Measurements from ENCODE around the gene SLC19A3. TPM values are rescaled to one million over a fixed set of nuclear protein-coding genes. Genes with fewer than 3 reads are reported as not detected.
"Not testable (repeated sequence)": the region's sequence is repeated elsewhere in the genome, so short reads cannot be mapped to it uniquely, and the experiment has no call there.

SLC19A3 gene
- total RNA-seq, 1 donor from 2014 or later = 5.3 TPM

- no peak for DNase-seq
These were observed 14.5 kb downstream of the SLC19A3 start for GRCh38 chr2:227703280-227703732.

GRCh38 chr2:227701556-227701955, 16.3 kb downstream of the SLC19A3 start:
- no peak for DNase-seq

- no peak for DNase-seq
These were observed 20.7 kb downstream of the SLC19A3 start for GRCh38 chr2:227696990-227697679.

DNA sequence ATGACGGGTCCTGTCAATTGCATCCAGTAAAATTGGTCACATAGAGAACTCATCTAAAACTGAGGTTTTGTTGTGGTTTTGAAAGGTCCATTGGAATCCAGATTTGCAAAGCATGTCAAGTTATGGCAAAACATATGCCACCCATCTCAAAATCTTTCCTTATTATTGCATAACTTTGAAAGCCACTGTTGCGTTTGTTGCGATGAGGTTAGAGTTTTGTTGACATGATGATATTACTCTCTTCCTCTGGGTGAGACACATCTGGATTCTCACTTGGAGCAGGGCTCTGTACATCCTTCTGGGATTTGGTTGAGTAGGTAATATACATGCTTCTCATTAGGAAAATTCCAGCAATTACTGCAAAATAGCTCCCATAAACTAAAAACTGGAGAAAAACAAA, 30.6 kb downstream of the SLC19A3 start:
- no peak for DNase-seq

DNA sequence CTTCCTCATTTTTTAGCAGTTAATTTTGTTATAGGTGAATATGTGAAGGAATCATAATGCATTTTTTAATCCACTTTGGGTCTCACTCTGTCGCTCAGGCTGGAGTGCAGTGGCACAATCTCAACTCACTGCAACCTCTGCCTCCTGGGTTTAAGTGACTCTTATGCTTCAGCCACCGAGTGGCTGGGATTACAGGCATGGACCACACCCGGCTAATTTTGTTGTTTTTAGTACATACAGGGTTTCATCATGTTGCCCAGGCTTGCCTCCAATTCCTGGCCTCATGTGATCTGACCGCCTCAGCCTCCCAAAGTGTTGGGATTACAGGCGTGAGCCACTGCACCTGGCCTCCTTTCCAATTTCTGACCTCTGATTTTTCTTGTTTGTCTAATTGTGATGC, 33.6 kb downstream of the SLC19A3 start:
- no peak for DNase-seq

- no peak for DNase-seq
These were observed 39.9 kb downstream of the SLC19A3 start for GRCh38 chr2:227677928-227678327.

DNA sequence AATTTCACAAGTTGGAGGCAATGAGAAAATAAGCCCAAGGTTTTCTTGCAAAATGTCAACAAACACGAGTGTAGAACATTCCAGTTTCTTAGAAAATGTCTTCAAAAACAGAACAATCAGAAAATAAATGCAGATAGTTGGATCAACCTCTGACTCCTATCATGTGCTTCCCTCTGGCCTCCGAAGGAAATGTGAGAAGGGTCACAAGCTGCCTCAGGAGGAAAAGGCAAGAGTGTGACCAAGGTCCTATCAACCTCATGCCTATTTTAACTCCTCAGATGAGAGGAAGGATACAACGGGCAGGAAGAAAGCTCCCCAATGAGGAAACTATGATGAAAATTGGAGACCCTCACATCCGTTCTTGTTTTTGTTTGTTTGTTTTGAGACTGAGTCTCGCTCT, 43.3 kb downstream of the SLC19A3 start:
- no peak for DNase-seq

- not testable (repeated sequence) for DNase-seq
These were observed 44.2 kb downstream of the SLC19A3 start for GRCh38 chr2:227673620-227674019.

DNA sequence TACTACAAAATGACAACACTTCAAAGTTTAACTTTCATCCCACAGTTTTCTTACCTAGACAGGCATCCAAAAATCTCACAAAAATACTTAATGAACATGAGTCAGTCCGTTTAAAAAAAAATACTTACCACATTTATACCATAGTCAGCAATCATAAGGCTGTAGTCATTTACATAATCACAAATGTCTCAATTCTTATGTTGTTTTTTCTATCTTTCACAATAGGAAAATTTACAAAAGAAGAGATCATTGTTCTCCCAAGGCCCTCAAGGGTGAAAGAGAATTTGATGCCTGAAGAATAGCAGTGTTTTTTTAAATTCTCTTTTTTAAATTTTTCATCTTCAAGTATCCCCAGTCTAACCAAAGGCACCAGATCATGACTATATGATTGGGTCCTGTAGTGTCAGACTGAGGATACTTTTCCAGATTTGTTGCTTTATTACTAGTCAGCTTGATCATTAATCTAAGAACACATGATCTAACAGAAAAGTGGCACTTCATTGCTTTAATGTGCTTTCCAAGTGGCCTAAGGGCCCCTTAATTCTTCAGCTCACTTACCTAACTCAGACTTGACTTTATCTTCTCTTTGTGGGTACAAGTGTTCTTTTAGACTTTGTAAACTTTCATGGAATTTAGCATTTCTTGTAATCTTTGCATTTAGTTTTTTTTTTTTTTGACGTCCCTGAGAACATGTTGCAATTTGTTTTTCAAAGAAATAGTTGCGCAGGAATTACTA, 46.5 kb downstream of the SLC19A3 start:
- DNase-seq = no peak

DNA sequence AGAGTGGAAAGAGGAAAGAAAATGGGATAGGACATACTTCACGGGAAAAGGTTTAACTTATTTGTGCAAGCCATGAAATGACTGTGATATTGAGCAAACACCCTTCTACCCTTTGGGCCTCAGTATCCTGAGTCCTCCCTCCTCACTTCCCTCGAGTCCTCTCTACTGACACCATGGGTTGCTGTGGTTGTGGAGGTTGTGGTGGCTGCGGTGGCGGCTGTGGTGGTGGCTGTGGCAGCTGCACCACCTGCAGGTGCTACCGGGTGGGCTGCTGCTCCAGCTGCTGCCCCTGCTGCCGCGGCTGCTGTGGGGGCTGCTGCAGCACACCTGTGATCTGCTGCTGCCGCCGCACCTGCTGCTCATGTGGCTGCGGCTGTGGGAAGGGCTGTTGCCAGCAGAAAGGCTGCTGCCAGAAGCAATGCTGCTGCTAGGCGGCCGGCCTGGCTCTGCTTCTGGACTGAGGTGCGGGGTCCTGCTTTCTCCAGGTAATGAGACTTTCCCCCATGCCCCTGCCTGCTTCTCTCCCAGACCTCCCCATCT, 51.1 kb downstream of the SLC19A3 start, which contains the start of gene SCYGR5:
SCYGR5 (plus strand) TSS at position 174 of the 540 bp plus-strand sequence; CDS start at position 174, 0 bp downstream.
- not testable (repeated sequence) for DNase-seq

DNA sequence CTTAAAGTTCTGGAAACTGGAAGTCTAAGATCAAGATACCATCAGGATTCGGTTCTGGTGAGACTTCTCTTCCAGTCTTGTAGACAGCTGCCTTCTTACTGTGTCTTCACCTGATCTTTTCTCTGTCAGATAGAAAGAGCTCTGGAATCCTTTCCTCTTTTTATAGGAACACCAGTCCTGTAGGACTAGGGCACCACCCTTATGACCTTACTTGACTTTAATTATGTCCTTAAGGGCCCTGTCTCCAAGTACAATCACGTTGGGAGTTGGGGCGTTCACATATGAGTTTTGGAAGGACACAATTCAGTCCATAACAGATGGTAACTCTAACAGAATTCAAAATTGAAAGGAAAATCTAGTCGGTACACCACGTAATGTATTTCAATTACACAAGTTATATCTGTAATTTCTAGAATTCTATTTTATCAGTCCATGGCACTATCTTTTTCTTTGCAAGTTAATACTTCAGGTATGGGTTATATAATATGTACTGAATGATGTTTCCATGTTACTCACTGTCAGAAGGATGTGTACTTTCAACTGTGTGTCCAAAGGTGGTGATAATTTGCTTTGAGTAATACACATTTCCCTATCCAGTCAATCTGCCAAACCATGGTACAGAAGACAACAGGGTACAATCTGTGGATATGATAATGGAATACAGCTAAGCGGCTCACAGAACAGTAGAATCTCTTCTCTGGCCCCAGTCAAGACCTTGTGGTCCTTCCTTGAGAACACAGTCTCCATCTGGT, 52.5 kb downstream of the SLC19A3 start:
- DNase-seq = no peak

GRCh38 chr2:227661827-227662226, 56.0 kb downstream of the SLC19A3 start:
- DNase-seq = no peak

GRCh38 chr2:227661025-227661649, 56.7 kb downstream of the SLC19A3 start:
- DNase-seq = no peak

GRCh38 chr2:227657199-227657845, 60.5 kb downstream of the SLC19A3 start:
- no peak for DNase-seq

- DNase-seq = no peak
These were observed 62.4 kb downstream of the SLC19A3 start for GRCh38 chr2:227655454-227655853.

- DNase-seq = no peak
These were observed 63.4 kb downstream of the SLC19A3 start for GRCh38 chr2:227654426-227654825.

DNA sequence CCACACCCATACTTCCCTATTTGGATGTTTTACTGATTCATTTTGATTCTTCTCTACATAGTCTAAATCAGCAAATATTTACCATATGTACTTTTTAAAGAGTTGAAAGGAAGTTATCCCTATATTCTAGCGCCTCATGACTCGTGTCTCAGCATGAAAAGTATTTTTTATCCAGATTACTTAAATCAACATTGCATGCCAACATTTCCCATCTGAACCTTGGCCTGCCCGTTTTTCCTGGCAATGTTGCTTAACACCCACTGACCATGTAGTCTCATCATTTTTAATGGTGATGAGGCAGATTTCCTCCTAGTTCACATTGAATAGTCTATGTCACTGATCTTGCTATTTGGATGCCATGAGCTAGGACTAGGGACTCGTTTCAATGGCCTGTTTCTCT, 64.4 kb downstream of the SLC19A3 start:
- no peak for DNase-seq

DNA sequence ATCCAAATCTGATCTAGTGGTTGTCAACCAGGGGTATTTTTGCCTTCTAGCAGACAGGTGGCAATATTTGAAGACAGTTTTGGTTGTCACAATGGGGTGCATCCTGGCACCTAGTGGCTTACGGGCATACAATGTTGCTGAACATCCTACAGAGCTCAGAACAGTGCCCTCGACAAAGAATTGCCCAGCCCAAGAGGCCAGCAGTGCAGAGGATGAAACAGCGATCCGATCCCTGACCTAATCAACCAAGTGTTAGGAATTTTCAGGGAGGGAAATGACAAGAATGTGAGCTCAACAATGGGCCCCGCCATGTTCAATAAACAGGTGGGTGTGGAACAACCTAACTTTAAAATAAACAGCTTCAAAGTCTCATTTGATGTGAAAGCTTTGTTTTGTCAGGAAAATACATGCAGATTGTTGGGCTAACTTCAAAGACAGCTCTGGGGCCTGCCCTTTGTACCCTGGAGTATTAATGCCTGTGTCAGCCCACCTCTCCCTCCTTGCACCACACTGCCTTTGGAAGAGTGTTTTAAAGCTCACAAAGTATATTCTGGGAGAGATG, 73.8 kb downstream of the SLC19A3 start:
- DNase-seq = no peak

- no peak for DNase-seq
These were observed 75.2 kb downstream of the SLC19A3 start for GRCh38 chr2:227642656-227643055.

GRCh38 chr2:227634201-227634600, 83.6 kb downstream of the SLC19A3 start:
- no peak for DNase-seq
